RWPE1 (cell line): Measurements from ENCODE around the gene HES5.
A peak's percentile ranks its signal among the peaks of the same experiment; 100 is the strongest.

ENCODE experiments used
- CTCF ChIA-PET: fragments of 350-600 bp; sonication (Branson Sonifier 250); formaldehyde crosslinking; extraction: SDS; loops from one replicate; lab custom pipeline; 2021; lab: Yijun Ruan, JAX
- POLR2A ChIA-PET: fragments of 400-600 bp; formaldehyde crosslinking; extraction: SDS; loops from one replicate; lab custom pipeline; 2020; ENCODE audit warnings: antibody characterized with exemption; ENCODE audit not compliant: low non-redundant PET; lab: Yijun Ruan, JAX
- DNase-seq: peaks from one replicate; pipeline ENCODE4 v3.0.0; 2012; ENCODE audit warnings: low spot score
- H3K27ac ChIP-seq: fragments of 450-650 bp; 2 replicates; pipeline ENCODE4 v1.5.1; 2017
- TF ChIP-seq, protein P1 (sequence below): fragments of 450-650 bp; conservative IDR thresholded peaks from 2 replicates; pipeline ENCODE4 v1.5.1; 2017; ENCODE audit warnings: low read depth, mild to moderate bottlenecking

The HES5 gene

DNA sequence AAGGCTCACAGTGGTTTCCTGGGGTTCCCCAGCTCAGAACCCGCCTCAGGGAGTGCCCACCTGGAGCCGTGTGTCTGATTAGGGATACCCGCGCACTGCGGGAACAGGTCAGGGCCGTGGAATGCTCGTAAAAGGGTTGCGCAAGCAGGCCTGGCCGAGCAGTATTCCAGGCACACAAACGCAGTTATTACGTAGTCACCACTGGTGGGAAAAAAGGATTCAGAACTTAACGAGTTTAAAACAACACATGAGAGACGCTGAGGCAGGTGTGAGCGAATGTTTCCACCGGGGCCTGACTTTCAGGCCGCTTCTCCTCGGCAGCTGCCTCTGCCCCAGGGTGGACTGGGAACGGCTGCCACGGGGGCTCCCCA is 35.8 kb downstream of the HES5 start:
- DNase-seq, result peak; percentile 92
- POLR2A ChIA-PET, result no interaction called here
- TF ChIP-seq, protein P1, sequence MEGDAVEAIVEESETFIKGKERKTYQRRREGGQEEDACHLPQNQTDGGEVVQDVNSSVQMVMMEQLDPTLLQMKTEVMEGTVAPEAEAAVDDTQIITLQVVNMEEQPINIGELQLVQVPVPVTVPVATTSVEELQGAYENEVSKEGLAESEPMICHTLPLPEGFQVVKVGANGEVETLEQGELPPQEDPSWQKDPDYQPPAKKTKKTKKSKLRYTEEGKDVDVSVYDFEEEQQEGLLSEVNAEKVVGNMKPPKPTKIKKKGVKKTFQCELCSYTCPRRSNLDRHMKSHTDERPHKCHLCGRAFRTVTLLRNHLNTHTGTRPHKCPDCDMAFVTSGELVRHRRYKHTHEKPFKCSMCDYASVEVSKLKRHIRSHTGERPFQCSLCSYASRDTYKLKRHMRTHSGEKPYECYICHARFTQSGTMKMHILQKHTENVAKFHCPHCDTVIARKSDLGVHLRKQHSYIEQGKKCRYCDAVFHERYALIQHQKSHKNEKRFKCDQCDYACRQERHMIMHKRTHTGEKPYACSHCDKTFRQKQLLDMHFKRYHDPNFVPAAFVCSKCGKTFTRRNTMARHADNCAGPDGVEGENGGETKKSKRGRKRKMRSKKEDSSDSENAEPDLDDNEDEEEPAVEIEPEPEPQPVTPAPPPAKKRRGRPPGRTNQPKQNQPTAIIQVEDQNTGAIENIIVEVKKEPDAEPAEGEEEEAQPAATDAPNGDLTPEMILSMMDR, result no peak
- CTCF ChIA-PET, result no interaction called here
- H3K27ac ChIP-seq, result peak overlapping the region; percentile 89

DNA sequence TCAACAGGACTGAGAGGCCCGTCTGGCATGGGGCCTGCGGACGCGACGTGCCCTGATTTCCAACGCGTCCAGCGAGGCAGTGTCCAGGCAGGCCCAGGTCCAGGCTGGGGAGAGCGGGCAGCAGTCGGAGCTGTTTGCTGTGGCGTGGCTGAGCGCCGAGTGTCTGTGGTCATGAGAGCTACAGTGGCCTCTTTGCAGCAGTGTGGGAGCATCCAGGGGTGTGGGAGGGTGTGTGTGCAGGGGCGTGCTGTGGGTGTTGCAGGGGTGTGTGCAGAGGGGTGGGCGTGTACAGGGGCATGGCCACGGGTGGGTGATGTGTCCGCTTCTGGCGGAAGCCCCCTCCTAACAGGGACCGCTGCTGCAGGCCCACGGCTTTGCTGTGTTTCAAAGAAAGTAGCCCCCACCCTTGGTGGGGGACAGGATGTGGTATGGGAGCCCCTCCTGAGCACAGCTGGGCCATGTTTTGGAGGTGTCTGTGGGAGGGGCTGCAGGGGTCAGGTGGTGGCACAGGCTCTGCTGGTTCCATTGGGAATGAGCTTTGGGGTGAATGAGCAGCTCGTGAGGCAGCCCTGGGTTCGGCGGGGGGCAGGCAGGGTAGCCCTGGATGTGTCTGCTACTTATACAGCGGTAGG is 36.3 kb downstream of the HES5 start:
- DNase-seq, result no peak
- TF ChIP-seq, protein P1, result no peak
- H3K27ac ChIP-seq, result peak overlapping the region; percentile 89
- POLR2A ChIA-PET, result no interaction called here
- CTCF ChIA-PET, result no interaction called here

DNA sequence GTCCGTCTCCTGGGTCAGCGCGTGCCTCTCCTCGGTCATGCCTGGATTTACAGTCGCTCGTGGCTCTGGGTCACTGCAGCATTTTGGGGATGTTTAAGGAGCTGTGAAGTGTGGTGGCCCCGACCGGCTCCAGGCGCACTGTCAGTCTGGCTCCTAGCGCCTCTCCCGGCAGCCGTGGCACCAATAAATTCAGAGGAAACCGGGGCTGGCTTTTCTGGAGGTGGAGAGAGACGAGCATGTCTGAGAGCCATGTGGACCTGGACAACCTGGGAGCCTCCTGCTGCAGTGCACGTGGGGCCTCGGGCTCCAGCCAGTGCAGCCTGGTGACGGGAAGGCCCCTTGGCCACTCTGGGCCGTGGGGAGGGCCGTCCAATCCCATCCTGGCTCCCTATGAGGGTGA is 36.8 kb downstream of the HES5 start:
- CTCF ChIA-PET, result no interaction called here

DNA sequence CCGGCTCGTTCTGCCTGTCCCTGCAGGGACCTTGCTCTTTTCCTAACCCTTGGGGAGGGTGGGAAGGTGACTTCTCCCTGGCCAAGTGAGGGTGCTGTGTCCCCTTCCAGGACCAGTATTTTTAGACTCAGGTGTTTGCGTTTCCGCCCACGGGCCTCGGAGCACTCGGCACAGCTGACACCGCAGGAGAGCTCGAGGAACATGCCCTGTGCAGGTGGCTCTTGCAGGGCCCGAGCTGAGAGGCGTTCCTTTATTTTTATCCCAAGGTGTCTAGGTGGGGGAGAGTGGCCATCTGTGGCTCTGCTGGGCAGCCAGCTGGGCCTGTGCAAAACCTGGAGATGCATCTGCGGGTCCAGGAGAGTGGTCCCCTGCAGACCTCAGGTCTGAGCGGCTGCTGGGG is 38.0 kb downstream of the HES5 start:
- TF ChIP-seq, protein P1, result no peak
- CTCF ChIA-PET, result interaction anchor here (0.5 to 0.7 kb wide), 2 partner anchors 37 to 999 kb away, joined by 3 to 5 read pairs; no protein-coding TSS in a partner anchor
- POLR2A ChIA-PET, result no interaction called here
- peak overlapping the region; percentile 15; the same call in 1 of the 2 replicates for H3K27ac ChIP-seq
- no peak for DNase-seq

More for the DNA sequence above, 36.8 kb downstream of the HES5 start:
- DNase-seq, result no peak
- TF ChIP-seq, protein P1, result no peak
- peak overlapping the region; percentile 89 for H3K27ac ChIP-seq
- POLR2A ChIA-PET, result no interaction called here

DNA sequence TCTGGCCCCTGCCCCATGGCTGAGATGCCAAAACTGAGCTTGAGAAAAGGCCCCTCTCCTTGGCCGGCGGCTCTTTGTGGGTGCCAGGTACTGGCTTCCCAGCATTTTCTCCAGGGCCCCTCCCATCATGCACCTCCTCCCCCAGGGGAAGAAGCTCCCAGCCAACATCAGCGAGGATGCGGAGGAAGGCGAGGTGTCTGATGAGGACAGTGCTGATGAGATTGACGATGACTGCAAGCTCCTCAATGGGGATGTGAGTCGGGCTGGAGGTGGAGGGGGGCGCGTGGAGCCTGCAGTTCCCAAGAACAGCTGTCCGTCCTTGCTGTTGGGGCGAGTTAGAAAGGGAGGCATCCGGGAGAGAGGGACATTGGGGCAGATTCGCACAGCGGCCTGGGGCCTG is 40.4 kb downstream of the HES5 start:
- POLR2A ChIA-PET, result interaction anchor here (0.6 kb wide), 1 partner anchor 52 kb away, joined by 3 read pairs; no protein-coding TSS in a partner anchor
- TF ChIP-seq, protein P1, result no peak
- no peak overlapping the region for H3K27ac ChIP-seq
- CTCF ChIA-PET, result interaction anchor here (0.5 to 0.6 kb wide), 2 partner anchors 388 to 697 kb away, joined by 3 to 5 read pairs; no protein-coding TSS in a partner anchor
- DNase-seq, result no peak

DNA sequence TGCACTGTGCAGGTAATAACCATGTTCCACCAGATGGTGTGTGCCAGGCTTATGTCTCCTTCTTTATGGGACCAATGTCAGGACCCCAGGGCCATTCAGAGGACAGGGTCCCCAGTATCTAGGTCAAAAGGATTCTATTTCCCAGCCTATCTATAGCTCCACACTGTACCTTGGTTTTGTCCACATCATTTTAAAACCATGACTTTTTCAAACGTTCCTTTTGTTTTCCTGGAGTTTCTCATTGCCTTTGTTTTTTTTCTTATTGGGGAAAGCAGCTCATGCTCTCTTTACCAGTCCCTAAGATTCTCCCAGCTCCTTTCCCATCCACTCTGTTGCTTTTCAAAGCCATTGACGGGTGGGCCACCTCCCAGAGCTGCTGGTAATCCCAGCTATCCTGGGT is 41.4 kb downstream of the HES5 start:
- H3K27ac ChIP-seq, result no peak overlapping the region
- TF ChIP-seq, protein P1, result no peak
- POLR2A ChIA-PET, result interaction anchor here (0.9 kb wide), 1 partner anchor 37 kb away, joined by 3 read pairs; no protein-coding TSS in a partner anchor
- CTCF ChIA-PET, result interaction anchor here (0.7 kb wide), 1 partner anchor 9 kb away, joined by 3 read pairs; no protein-coding TSS in a partner anchor
- DNase-seq, result no peak
